Medulla oblongata (tissue), 1 donor: Measurements from ENCODE around the gene ARVCF.

ENCODE experiments used
- DNase-seq: peaks from one replicate; pipeline ENCODE4 v3.0.0-alpha.2; 2015; ENCODE audit errors: extremely low spot score

Gene ARVCF

DNA sequence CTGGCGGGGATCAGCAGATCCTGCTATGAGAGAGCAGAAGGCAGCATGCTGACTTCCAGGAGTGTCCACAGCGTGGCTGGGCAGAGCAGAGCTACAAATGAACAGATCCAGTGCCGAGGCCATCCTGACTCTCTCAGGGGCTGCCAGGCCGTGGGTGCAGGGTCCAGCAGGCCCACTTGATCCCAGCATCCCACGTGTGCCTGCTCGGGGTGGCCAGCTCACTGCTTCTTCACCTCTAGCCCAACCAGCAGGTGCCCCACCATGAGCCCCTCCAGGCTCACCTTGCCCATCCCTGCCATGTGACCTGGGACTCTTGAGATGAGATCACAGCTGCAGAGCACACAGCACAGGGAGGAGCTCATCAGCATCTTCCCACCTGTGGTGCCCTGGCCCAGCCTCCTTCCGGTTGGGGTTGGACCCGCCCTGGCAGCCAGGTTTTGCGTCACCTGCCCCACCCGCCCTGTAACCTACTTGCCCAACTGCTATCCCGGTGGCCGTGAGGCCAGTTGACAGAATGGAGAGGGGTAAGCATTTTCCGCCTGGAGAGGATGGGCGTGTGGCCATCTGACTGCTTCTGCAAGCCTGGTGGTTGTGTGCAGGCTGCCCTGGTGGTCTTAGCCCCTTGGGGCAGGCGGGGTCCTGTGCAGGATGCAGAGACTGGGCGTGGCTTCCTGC is 15.2 kb upstream of the ARVCF start:
- no peak for DNase-seq

DNA sequence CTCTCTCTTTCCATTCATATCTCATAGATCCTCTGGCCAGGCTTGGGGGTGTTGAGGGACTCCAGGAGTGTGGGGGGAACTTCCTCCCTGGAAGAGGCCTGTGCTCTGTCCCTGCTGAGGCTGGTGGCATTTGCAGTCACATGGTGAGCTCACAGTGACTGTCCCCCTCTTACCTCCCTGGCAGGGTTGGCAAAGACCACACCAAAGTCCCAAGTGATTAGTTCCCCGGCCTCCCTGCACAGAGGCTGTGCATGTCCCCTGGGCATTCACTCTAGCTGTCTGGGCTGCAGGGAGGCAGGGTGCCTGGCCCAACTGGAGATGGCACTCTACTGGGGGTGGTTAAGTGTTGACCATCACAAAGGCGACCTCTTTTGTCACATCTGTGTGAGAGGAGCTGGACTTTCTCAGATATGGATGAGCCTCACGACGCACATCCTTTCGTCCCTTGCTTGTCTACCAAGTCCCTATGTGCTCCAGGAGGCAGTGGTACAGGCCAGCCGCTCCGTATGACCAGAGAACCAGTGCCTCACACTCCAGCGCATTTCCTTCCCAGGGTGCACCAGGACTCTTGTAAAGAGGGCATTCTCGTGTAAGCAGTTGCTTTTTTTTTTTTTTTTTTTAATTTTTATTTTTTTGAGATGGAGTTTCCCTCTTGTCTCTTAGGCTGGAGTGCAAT is 13.1 kb upstream of the ARVCF start:
- DNase-seq = no peak

- DNase-seq = peak; percentile 69
These were observed 12.4 kb upstream of the ARVCF start for GRCh38 chr22:20028855-20029549.

DNA sequence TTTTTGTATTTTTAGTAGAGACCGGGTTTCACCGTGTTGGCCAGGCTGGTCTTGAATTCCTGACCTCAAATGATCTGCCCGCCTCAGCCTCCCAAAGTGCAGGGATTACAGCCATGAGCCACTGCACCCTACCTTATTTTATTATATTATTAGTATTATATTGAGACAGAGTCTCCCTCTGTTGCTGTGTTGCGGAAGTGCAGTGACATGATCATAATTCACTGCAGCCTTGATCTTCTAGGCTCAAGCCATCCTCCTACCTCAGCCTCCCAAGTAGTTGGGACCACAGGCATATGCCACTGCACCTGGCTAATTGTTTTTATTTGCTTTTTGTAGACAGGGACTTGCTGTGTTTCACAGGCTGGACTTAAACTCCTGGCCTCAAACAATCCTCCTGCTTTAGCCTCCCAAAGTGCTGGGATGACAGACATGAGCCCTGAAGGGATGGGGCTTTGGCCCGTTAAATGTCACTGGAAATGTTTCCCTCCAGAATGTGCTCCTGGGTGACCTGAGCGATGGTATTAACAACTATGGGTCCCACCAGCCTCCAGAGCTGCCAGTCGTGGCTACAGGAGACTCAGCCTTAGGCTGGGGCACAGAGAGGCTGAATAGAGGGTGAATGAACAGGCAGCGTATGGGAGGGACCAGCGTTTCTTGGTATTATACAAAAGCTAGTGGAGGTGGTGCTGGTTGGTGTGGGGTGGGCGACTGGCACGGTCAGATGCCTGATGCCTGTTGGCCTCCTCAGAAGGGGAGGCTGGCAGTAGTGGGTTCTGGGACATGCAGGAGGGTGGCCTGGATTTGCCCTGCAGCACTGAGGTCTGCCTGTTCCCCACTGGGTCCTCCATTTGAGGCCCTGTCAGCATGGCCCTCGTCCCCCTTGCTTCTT is 11.6 kb upstream of the ARVCF start:
- DNase-seq = no peak

GRCh38 chr22:20026996-20027601 is 10.5 kb upstream of the ARVCF start:
- no peak for DNase-seq

DNA sequence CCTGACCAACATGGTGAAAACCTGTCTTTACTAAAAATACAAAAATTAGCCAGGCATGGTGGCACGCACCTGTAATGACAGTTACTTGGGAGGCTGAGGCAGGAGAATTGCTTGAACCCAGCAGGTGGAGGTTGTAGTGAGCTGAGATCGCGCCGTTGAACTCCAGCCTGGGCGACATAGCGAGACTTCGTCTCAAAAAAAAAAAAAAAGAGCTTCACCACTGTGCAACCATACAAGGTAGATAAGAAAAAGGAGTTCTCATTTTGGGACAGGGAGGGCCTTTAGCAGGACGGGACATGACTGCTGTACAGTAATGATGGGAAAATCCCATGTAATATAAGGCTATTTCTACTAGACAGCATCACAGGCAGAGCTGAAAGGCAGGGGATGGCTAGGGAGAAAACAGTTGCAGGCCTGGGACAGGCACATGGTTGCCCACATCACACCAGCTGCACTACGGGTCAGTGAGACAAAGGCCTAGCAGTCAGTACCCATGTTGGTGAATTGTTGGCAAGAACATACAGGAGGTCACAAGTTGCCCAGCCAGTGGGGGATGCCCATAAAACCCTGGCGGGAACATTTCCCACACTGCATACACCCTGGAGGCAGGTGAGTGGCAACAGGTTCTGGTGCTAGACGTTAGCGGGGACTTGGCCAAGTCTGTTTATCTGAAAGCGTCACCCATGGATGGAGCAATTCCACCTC is 9.7 kb upstream of the ARVCF start:
- DNase-seq = peak; percentile 57

DNA sequence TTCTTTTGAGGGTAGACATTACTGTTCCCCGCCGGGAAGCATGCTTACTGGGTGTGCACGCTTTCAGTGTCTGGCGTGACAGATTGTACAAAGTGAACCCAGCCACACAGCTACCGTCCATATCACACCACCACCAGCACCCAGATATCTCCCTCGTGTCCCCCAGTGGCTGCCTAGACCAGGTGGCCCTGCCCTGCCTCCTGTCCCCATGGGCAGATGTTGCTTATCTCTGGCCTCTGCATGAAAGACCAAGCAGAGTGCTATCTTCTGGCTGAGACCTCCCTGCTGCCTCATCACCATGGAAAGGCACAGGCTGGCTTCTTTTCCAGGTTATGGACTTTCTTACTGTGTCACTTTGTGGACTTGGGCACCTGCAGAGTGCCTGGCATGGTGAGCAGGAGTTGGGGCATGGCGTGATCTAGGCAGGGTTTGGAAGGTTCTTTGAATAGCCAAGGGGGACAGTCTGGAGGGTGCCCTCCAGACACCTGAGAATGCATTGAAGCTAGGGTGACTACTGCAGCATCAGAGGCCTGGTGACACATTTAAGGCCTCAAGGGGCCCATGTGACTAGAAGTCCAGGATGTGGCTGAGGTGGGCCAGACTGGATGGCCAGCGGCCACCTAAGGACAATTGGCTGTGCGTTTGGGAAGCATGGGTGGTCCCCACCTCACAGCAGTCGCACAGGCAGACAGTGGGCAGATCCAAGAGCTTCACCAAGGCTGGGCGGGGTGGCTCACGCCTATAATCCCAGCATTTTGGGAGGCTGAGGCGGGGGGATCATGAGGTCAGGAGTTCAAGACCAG is 9.0 kb upstream of the ARVCF start:
- no peak for DNase-seq

GRCh38 chr22:20024650-20025397 is 8.2 kb upstream of the ARVCF start:
- no peak for DNase-seq

DNA sequence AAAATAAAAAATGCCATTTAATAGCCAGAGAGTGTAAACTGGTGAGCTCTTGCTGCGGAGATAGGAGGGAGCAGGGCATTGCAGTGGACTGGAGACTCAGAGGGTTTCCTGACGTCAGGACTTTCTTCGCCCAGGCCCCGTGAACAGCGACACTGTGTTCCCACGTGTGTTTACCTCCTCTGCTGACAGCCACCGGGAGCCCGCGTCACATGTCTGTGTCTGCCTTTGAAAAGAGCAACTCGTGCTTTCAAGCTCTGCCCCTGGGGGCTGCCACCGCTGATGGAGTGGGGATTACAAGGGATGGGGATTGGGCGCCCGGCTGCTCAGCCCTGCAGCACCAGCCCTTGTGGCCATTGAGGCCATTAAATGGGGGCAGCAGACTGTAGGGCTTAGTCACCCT is 7.6 kb upstream of the ARVCF start:
- peak; percentile 54 for DNase-seq

DNA sequence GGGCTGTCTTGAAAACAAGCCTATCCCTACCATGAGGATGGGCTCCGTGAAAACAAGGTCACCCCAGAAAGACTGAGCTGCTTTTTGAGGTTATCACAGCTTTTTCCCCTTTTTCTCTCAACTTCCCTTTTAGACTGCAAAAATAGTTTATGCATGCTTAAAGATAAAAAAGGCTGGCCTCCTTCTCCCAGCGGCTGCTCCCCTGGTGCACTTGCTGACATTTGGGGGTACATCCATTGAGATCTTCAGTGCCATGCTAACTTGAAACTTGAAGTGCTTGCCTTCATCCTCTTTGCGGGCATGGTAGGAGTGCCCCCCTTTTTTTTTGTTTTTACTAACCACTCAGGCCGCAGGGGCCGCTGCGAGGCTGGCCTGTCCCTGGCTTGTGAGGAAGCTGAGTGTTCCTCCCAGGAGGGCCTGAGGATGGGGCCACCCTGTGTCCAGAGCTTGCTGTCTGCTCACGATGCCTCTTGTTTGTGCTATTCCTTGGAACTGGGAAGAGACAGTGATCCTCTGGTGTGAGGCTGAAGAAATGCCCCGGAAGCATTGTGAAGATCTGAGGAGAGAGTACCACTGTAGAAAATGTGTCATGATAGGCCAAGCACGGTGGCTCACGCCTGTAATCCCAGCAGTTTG is 6.5 kb upstream of the ARVCF start:
- DNase-seq = peak; percentile 42

- DNase-seq = no peak
These were observed 5.8 kb upstream of the ARVCF start for GRCh38 chr22:20022231-20022977.

DNA sequence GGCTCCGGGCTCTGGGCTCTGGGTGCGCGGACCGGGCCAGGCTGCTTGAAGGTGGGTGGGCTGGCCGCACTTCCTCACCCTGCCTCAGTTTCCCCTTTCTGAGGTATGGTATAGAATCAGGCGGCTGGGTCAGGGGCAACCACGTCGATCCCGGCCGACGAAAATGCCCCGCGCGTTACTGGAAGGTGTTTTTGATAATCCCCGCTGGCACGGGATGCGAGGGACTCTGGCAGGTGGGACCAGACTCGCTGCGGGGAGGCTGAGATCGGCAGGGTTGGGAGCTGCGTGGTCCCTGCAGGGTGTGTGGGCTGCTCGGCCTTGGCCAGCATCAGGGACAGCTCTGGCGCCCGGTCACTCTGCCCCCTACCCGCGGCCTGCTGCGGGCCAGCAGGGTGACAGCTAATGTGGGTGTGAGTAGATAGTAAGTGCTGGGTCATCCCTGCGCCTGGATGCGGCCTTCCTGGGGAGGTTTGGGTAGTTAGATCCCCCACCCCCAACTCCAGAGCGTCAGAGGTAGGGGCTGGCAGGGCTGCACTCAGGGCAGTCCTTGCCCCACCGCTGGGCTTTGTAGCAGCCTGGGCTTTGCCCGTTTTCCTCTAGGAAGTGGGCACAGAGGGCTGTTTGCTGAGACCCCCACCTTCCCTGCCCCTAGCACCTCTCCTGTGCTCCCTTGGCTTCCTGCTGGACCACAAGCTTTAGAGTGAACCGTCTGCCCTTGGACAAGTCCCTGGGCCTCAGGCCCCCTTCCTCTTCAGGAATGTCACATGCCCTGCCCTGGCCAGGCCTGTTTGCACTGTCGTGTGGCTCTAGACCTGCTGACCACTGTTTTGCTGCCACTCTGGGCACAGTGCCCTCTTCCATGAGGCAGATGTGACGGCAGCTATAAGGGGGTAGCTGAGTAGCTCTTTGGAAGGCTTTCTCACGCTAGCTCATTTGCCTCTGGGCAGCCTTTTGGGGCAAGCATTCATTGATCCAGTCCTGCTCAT is 4.9 kb upstream of the ARVCF start:
- peak; percentile 97 for DNase-seq

GRCh38 chr22:20020533-20021195 is 4.0 kb upstream of the ARVCF start, which contains the start of gene TANGO2:
Gene TANGO2 (plus strand): TSS chr22:20021110. CDS start chr22:20036799, 15,689 bp downstream.
- DNase-seq = peak; percentile 95

DNA sequence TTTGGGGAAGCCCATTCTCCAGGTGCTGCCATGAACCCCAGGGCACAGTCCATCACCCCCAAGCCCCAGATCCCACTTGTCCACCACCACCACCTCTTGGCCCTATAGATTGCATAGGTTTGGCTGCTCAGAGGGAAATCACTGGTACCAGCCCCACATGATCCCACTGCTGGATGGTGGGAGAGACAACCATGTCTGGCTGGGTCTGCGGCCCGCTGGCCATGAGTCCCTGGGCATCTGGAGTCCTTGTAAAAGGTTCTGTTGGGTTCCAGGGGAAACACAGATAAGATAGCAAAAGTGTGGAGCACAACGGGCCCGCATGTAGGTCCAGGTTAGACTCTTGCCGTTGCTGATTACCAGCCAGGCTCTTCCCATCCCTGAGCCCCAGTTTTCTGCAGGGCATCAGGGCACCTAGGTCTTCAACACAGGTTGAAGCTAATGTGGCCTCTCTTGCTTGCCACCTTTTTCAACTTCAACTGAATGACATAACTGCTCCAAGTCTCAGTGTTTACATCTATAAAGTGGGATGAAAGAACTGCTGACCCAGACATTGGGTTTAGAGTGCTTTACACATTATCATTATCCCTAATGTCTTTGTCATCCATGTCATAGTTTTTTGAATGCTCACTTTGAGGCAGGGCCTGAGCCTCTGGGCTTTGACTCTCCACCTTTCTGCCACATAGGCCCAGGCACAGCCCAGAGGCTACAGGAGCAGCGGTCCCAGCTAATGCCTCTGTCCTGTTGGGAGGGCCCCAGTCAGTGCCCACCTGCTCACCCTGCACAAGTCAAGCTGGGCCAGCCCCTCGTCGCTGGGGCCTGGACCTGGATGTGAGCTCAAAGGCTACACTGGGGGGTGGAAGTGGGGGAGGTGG is 3.3 kb upstream of the ARVCF start:
- no peak for DNase-seq

GRCh38 chr22:20018001-20018400 is 1.4 kb upstream of the ARVCF start:
- DNase-seq = no peak
